Subcutaneous adipose tissue (tissue), 4 donors: ENCODE data around the gene LPO. TPM values are rescaled to one million over a fixed set of nuclear protein-coding genes. Genes with fewer than 3 reads are reported as not detected.

Experiments
- CTCF ChIP-seq: fragments of 450-650 bp; IDR thresholded peaks from one replicate; pipeline ENCODE4 v1.5.1; 2016; ENCODE audit warnings: low read depth, mild to moderate bottlenecking, control low read depth, antibody characterized with exemption, moderate library complexity
- total RNA-seq, 4 donors: library from RNA; depleted of rRNA; stranded (reverse); fragments of >200 nt; gene quantifications; one replicate each; pipeline ENCODE4 v1.1.0, GENCODE V29; 2016

LPO gene
- total RNA-seq, 4 donors from 2014 or later = not detected

GRCh38 chr17:58235821-58236220, 2.6 kb upstream of the LPO start:
- TF ChIP-seq CTCF = no peak

- TF ChIP-seq CTCF = no peak
These were observed 2.0 kb upstream of the LPO start for GRCh38 chr17:58236394-58236793.

- TF ChIP-seq CTCF = no peak
These were observed 1.6 kb downstream of the LPO start for GRCh38 chr17:58239987-58240386.

- no peak for TF ChIP-seq CTCF
These were observed 3.9 kb downstream of the LPO start for GRCh38 chr17:58242171-58242784.

GRCh38 chr17:58244963-58245362, 6.6 kb downstream of the LPO start:
- TF ChIP-seq CTCF = no peak

- no peak for TF ChIP-seq CTCF
These were observed 7.2 kb downstream of the LPO start for GRCh38 chr17:58245428-58246103.

- no peak for TF ChIP-seq CTCF
These were observed 7.8 kb downstream of the LPO start for GRCh38 chr17:58246104-58246740.
